Stomach (tissue), 9 donors: ENCODE measurements around the gene PFKM. TPM values are rescaled to one million over a fixed set of nuclear protein-coding genes. Genes with fewer than 3 reads are reported as not detected.

Experiments
- DNase-seq, 2 donors: peaks; one replicate each; pipeline versions ENCODE4 v3.0.0 to v3.0.0-alpha.2; 2013 to 2019
- H3K27ac ChIP-seq, 5 donors: fragments of 200-600 bp in 4 of 5; sonication (generic) in 4 of 5; one replicate each; pipeline ENCODE4 v1.5.1; 2013 to 2019; ENCODE audit warnings: mild to moderate bottlenecking in 1 of 5, moderate library complexity in 1 of 5
- H3K27me3 ChIP-seq, 3 donors: fragments of 200-600 bp; sonication (generic); one replicate each; pipeline ENCODE4 v1.5.1; 2017 to 2019; ENCODE audit warnings: mixed run types in 1 of 3
- H3K36me3 ChIP-seq, 4 donors: fragments of 200-600 bp; sonication (generic); 1 replicate in 3 of 4; 2 replicates in 1 of 4; pipeline ENCODE4 v1.5.1; 2016 to 2019
- H3K4me1 ChIP-seq, 4 donors: fragments of 200-600 bp; sonication (generic); one replicate each; pipeline ENCODE4 v1.5.1; 2016 to 2019
- H3K4me3 ChIP-seq, 4 donors: fragments of 200-600 bp; sonication (generic) in 3 of 4; one replicate each; pipeline ENCODE4 v1.5.1; 2016 to 2019; ENCODE audit warnings: mild to moderate bottlenecking in 1 of 4
- H3K9me3 ChIP-seq, 4 donors: fragments of 200-600 bp; sonication (generic); one replicate each; pipeline ENCODE4 v1.5.1; 2016 to 2019
- CTCF ChIP-seq, 7 experiments: fragments of 450-650 bp in 4 of 7; fragments of 200-600 bp in 3 of 7; sonication (generic) in 3 of 7; IDR thresholded peaks; one replicate each; pipeline ENCODE4 v1.5.1; 2016 to 2019; ENCODE audit warnings: antibody characterized with exemption in 7 of 7, control low read depth in 2 of 7, mild to moderate bottlenecking in 1 of 7
- EP300 ChIP-seq: sonication (generic); formaldehyde crosslinking; IDR thresholded peaks from one replicate; pipeline ENCODE4 v1.6.1; 2017; ENCODE audit warnings: antibody characterized with exemption
- POLR2A ChIP-seq, 4 donors: fragments of 450-650 bp; IDR thresholded peaks; one replicate each; pipeline ENCODE4 v1.6.1; 2016; ENCODE audit warnings: antibody characterized with exemption in 4 of 4, control low read depth in 2 of 4, mild to moderate bottlenecking in 1 of 4, moderate library complexity in 1 of 4
- POLR2AphosphoS5 ChIP-seq, 3 donors: sonication (generic); formaldehyde crosslinking; IDR thresholded peaks; one replicate each; pipeline ENCODE4 v1.6.1; 2016; ENCODE audit warnings: antibody characterized with exemption in 3 of 3
- WGBS, 5 donors: extraction: QIAGEN DNeasy Blood & Tissue Kit in 3 of 5; methylation state at CpG; one replicate each; pipeline versions ENCODE4 v1.1.5 to v1.1.7; 2013 to 2018; 5-methylcytosine and 5-hydroxymethylcytosine counted together
- intact Hi-C: fragments of 100-400 bp; cut with DNase I; formaldehyde crosslinking; loops from one replicate; pipeline ENCODE4 v1.15.1; 2023; ENCODE audit warnings: low total_unique reads
- polyA plus RNA-seq, 3 donors: library from polyadenylated mRNA; stranded (reverse); fragments of 200-250 nt; gene quantifications; one replicate each; pipeline ENCODE4 v1.2.3, GENCODE V29; 2013
- total RNA-seq, 5 donors: library from RNA; depleted of rRNA; stranded (reverse); fragments of >200 nt; gene quantifications; one replicate each; pipeline versions ENCODE4 v1.1.0 to v1.2.3, GENCODE V29; 2014 to 2016
- donor health status: healthy with polysubstance abuse.
- donor health status: Bipolar disorder and iron deficiency.
- donor health status: healthy.

PFKM gene
- total and polyA plus RNA-seq, 8 donors: 9.3 to 57.1 (median 17.7) TPM

- no peak for DNase-seq
- Histone ChIP-seq H3K9me3 (no peaks in the 10 kb centered on the region), H3K27ac (no peak overlapping the region), H3K36me3 (peaks cover 43 to 81% (median 74%) of the 10 kb centered on the region in 4 donors), H3K4me1 (no peaks in the 10 kb centered on the region), H3K4me3 (no peak overlapping the region), H3K27me3 (no peaks in the 10 kb centered on the region)
- TF ChIP-seq EP300 (no peak), POLR2A (IDR thresholded peaks at IDR 0.05) (no peak), CTCF (IDR thresholded peaks at IDR 0.05) (no peak), POLR2AphosphoS5 (IDR thresholded peaks at IDR 0.05) (no peak)
- intact Hi-C loops: no loop called here
- 96 to 100% (median 98%) methylated on average over 3 of the region's 3 CpGs for WGBS, 5 donors
Measured at GRCh38 chr12:48072266-48072665, 46.9 kb upstream of the PFKM start.

GRCh38 chr12:48074266-48074665 is 44.9 kb upstream of the PFKM start:
- H3K36me3 ChIP-seq: peaks cover 33 to 72% (median 66%) of the 10 kb centered on the region in 4 donors
- no peak overlapping the region for H3K27ac ChIP-seq
- H3K4me3 ChIP-seq: no peak overlapping the region
- H3K9me3 ChIP-seq: no peaks in the 10 kb centered on the region
- 86 to 95% (median 90%) methylated on average over 1 of the region's 1 CpG for WGBS, 5 donors
- no peaks in the 10 kb centered on the region for H3K27me3 ChIP-seq
- intact Hi-C loops: no loop called here
- H3K4me1 ChIP-seq: no peaks in the 10 kb centered on the region
- no peak for TF ChIP-seq POLR2A (IDR thresholded peaks at IDR 0.05)
- no peak for DNase-seq

DNA sequence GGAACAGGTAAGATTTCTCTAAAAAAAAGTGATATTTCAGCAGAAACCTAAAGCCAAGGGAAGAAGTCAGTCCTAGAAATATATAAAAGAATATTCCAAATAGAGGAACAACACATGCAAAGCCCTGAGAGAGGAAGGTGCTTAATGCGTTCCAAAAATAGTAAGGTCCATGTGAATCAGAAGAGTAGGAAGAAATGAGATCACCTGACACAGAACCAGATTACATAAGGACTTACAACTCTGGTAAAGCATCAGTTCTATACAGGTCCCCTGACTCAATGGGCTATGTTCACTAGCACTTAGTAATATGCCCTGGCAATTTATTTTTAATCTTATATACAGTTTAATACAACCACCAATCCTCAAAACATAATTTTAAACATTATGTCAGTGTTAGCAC is 43.3 kb upstream of the PFKM start:
- no peaks in the 10 kb centered on the region for H3K4me1 ChIP-seq
- 70 to 86% (median 79%) methylated on average over 1 of the region's 1 CpG for WGBS, 5 donors
- H3K4me3 ChIP-seq: no peak overlapping the region
- intact Hi-C loops: no loop called here
- TF ChIP-seq CTCF (IDR thresholded peaks at IDR 0.05) (no peak), POLR2AphosphoS5 (IDR thresholded peaks at IDR 0.05) (no peak), EP300 (no peak), POLR2A (IDR thresholded peaks at IDR 0.05) (no peak)
- peaks cover 27 to 70% (median 63%) of the 10 kb centered on the region in 4 donors for H3K36me3 ChIP-seq
- no peak overlapping the region for H3K27ac ChIP-seq
- H3K27me3 ChIP-seq: no peaks in the 10 kb centered on the region
- DNase-seq: no peak
- H3K9me3 ChIP-seq: no peaks in the 10 kb centered on the region

- no peak for DNase-seq
- peaks cover 21 to 68% (median 63%) of the 10 kb centered on the region in 4 donors for H3K36me3 ChIP-seq
Measured at GRCh38 chr12:48077111-48077510, 42.1 kb upstream of the PFKM start.

More at GRCh38 chr12:48077111-48077510, 42.1 kb upstream of the PFKM start:
- Histone ChIP-seq H3K27me3 (no peaks in the 10 kb centered on the region), H3K27ac (no peak overlapping the region), H3K4me1 (no peaks in the 10 kb centered on the region), H3K4me3 (no peak overlapping the region), H3K9me3 (no peaks in the 10 kb centered on the region)
- TF ChIP-seq POLR2AphosphoS5 (IDR thresholded peaks at IDR 0.05) (no peak), POLR2A (IDR thresholded peaks at IDR 0.05) (no peak), CTCF (IDR thresholded peaks at IDR 0.05) (no peak), EP300 (no peak)
- intact Hi-C loops: no loop called here
- 90 to 98% (median 95%) methylated on average over 2 of the region's 2 CpGs for WGBS, 5 donors
